Lower leg skin (tissue), 4 donors: ENCODE measurements around the gene MT1H. TPM values are rescaled to one million over a fixed set of nuclear protein-coding genes. Genes with fewer than 3 reads are reported as not detected.

Experiments used
- DNase-seq, 2 donors: peaks; one replicate each; pipeline ENCODE4 v3.0.0-alpha.2; 2019; ENCODE audit warnings: low spot score in 2 of 2
- H3K4me3 ChIP-seq: fragments of 200-600 bp; sonication (generic); 2 replicates; pipeline ENCODE4 v1.5.1; 2017; ENCODE audit warnings: mild to moderate bottlenecking, low read depth; ENCODE audit not compliant: poor library complexity, severe bottlenecking
- CTCF ChIP-seq, 3 donors: fragments of 450-650 bp; IDR thresholded peaks; one replicate each; pipeline ENCODE4 v1.5.1; 2016; ENCODE audit warnings: antibody characterized with exemption in 3 of 3, mild to moderate bottlenecking in 3 of 3, moderate library complexity in 2 of 3
- POLR2A ChIP-seq, 2 donors: fragments of 450-650 bp; IDR thresholded peaks; one replicate each; pipeline ENCODE4 v1.6.1; 2016 to 2017; ENCODE audit warnings: antibody characterized with exemption in 2 of 2, mild to moderate bottlenecking in 1 of 2, moderate library complexity in 1 of 2
- WGBS, 2 donors: methylation state at CpG; one replicate each; pipeline ENCODE4 v1.1.5; 2018; 5-methylcytosine and 5-hydroxymethylcytosine counted together
- intact Hi-C: fragments of 100-400 bp; cut with DNase I; formaldehyde crosslinking; loops from one replicate; pipeline ENCODE4 v1.15.0; 2023; ENCODE audit warnings: low total_unique reads
- total RNA-seq, 4 donors: library from RNA; depleted of rRNA; stranded (reverse); fragments of >200 nt; gene quantifications; one replicate each; pipeline ENCODE4 v1.1.0, GENCODE V29; 2016

MT1H gene
- total RNA-seq, 4 donors from 2014 or later, result 1.2 to 3.9 TPM; not detected in 2

GRCh38 chr16:56640076-56640475 lies 29.5 kb upstream of the MT1H start:
- WGBS, 2 donors, result 93 to 94% methylated on average over 1 of the region's 1 CpG

GRCh38 chr16:56641166-56641565 lies 28.4 kb upstream of the MT1H start:
- intact Hi-C loops, result no loop called here
- H3K4me3 ChIP-seq, result no peak overlapping the region
- 70 to 85% methylated on average over 2 of the region's 2 CpGs for WGBS, 2 donors
- DNase-seq, result no peak
- TF ChIP-seq CTCF (IDR thresholded peaks at IDR 0.05) (no peak), POLR2A (IDR thresholded peaks at IDR 0.05) (no peak)

More at GRCh38 chr16:56640076-56640475, 29.5 kb upstream of the MT1H start:
- intact Hi-C loops, result no loop called here
- no peak for TF ChIP-seq CTCF (IDR thresholded peaks at IDR 0.05)
- no peak for DNase-seq
- H3K4me3 ChIP-seq, result no peak overlapping the region

- DNase-seq, result peak; percentile 62 to 95
- no peak for TF ChIP-seq POLR2A (IDR thresholded peaks at IDR 0.05)
- no peak for TF ChIP-seq CTCF (IDR thresholded peaks at IDR 0.05)
- 13 to 22% methylated on average over 19 to 41 of the region's 42 CpGs for WGBS, 2 donors
- no peak overlapping the region for H3K4me3 ChIP-seq
- intact Hi-C loops, result no loop called here
These were observed 26.4 kb upstream of the MT1H start for GRCh38 chr16:56643080-56643778.

- intact Hi-C loops, result no loop called here
- no peak for DNase-seq
- no peak overlapping the region for H3K4me3 ChIP-seq
- 70 to 77% methylated on average over 5 of the region's 5 CpGs for WGBS, 2 donors
- no peak for TF ChIP-seq POLR2A (IDR thresholded peaks at IDR 0.05)
- TF ChIP-seq CTCF (IDR thresholded peaks at IDR 0.05), result no peak
These were observed 25.8 kb upstream of the MT1H start for GRCh38 chr16:56643833-56644232.

- no peak for DNase-seq
- TF ChIP-seq CTCF (IDR thresholded peaks at IDR 0.05) (no peak), POLR2A (IDR thresholded peaks at IDR 0.05) (no peak)
- intact Hi-C loops, result no loop called here
These were observed 24.3 kb upstream of the MT1H start for GRCh38 chr16:56645311-56645710.

GRCh38 chr16:56645838-56646237 lies 23.8 kb upstream of the MT1H start:
- 0 to 50% methylated on average over 1 of the region's 1 CpG for WGBS, 2 donors
- TF ChIP-seq POLR2A (IDR thresholded peaks at IDR 0.05), result no peak
- no peak for TF ChIP-seq CTCF (IDR thresholded peaks at IDR 0.05)

More at GRCh38 chr16:56645311-56645710, 24.3 kb upstream of the MT1H start:
- WGBS, 2 donors, result 67 to 70% methylated on average over 1 of the region's 1 CpG
- no peak overlapping the region for H3K4me3 ChIP-seq

More at GRCh38 chr16:56645838-56646237, 23.8 kb upstream of the MT1H start:
- intact Hi-C loops, result no loop called here
- H3K4me3 ChIP-seq, result no peak overlapping the region
- DNase-seq, result no peak
